WTC11 (cell line): ENCODE results near the gene PAPSS1.

Source experiments
- AFF4 ChIP-seq: sonication (generic); formaldehyde crosslinking; IDR thresholded peaks from 2 replicates; pipeline ENCODE4 v1.8.1; 2023; ENCODE audit warnings: mild to moderate bottlenecking, missing genetic modification reagents, borderline replicate concordance
- CTCF ChIP-seq: fragments of 200-600 bp; IDR thresholded peaks from 2 replicates; pipeline ENCODE4 v1.8.0; 2022; ENCODE audit warnings: antibody characterized with exemption
- MAX ChIP-seq: sonication (generic); formaldehyde crosslinking; IDR thresholded peaks from 2 replicates; pipeline ENCODE4 v1.8.0; 2022; ENCODE audit warnings: mild to moderate bottlenecking, missing genetic modification reagents

- TF ChIP-seq AFF4 (no peak), MAX (CRISPR knock-in tag) (no peak), CTCF (no peak)
These were observed 5.3 kb upstream of the PAPSS1 start for GRCh38 chr4:107725281-107725859.
